ENCODE results near the gene PLD4.
"Not testable (repeated sequence)": the region's sequence is repeated elsewhere in the genome, so short reads cannot be mapped to it uniquely, and the experiment has no call there.

PLD4 gene

DNA sequence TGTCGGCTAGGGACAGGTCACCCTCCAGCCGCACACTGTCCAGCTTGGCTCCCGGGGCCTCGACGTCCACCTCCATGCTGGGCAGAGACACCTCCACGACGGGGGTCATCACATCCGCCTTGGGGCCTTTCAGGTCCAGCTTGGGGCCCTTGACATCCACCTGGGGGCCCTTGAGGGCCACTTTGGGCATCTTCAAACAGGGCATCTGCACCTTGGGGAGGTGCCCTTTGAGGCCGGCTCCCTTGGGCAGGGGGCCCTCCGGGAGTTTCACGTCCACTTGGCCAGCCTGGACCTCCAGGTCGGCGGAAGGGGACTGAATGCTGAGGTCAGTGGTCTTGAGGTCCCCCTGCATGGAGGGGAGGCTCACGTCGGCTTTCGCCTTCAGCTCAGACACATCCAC lies 17.9 kb downstream of the PLD4 start:
- DNase-seq: no peak

DNA sequence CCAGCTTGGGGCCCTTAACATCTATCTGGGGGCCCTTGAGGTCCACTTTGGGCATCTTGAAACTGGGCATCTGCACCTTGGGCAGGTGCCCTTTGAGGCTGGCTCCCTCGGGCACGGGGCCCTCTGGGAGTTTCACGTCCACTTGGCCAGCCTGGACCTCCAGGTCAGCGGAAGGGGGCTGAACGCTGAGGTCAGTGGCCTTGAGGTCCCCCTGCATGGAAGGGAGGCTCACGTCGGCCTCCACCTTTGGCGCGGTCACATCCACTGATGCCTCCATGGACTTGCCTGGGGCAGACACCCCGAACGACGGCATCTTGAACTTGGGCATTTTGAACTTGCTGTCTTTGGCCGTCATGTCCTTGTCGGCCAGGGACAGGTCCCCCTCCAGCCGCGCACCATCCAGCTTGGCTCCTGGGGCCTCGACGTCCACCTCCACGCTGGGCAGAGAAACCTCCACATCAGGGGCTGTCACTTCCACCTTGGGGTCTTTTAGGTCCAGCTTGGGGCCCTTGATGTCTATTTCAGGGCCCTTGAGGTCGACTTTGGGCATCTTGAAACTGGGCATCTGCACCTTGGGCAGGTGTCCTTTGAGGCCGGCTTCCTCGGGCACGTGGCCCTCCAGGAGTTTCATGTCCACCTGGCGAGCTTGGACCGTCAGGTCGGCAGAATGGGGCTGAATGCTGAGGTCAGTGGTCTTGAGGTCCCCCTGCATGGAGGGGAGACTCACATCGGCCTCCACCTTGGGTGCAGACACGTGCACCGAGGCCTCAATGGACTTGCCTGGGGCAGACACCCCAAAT lies 18.7 kb downstream of the PLD4 start:
- not testable (repeated sequence) for DNase-seq

DNA sequence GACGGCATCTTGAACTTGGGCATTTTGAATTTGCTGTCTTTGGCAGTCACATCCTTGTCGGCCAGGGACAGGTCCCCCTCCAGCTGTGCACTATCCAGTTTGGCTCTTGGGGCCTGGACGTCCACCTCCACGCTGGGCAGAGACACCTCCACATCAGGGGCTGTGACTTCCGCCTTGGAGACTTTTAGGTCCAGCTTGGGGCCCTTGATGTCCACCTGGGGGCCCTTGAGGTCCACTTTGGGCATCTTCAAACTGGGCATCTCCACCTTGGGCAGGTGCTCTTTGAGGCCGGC lies 19.3 kb downstream of the PLD4 start:
- DNase-seq: not testable (repeated sequence)

DNA sequence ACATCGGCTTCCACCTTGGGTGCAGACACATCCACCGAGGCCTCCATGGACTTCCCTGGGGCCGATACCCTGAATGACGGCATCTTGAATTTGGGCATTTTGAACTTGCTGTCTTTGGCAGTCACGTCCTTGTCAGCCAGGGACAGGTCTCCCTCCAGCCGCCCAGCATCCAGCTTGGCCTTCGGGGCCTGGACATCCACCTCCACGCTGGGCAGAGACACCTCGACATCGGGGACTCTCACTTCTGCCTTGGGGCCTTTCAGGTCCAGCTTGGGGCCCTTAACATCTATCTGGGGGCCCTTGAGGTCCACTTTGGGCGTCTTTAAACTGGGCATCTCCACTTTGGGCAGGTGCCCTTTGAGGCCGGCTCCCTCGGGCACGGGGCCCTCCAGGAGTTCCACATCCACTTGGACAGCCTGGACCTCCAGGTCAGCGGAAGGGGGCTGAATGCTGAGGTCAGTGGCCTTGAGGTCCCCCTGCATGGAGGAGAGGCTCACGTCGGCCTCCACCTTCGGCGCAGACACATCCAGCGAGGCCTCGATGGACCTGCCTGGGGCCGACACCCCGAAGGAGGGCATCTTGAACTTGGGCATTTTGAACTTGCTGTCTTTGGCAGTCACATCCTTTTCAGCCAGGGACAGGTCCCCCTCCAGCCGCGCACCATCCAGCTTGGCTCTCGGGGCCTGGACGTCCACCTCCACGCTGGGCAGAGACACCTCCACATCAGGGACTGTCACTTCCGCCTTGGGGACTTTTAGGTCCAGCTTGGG lies 19.9 kb downstream of the PLD4 start:
- DNase-seq: not testable (repeated sequence)

DNA sequence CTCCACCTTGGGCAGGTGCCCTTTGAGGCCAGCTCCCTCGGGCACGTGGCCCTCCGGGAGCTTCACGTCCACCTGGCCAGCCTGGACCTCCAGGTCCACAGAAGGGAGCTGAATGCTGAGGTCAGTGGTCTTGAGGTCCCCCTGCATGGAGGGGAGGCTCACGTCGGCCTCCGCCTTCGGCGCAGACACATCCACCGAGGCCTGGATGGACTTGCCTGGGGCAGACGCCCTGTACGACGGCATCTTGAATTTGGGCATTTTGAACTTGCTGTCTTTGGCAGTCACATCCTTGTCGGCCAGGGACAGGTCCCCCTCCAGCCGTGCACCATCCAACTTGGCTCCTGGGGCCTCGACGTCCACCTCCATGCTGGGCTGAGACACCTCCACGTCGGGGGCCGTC lies 20.6 kb downstream of the PLD4 start:
- DNase-seq: not testable (repeated sequence)

DNA sequence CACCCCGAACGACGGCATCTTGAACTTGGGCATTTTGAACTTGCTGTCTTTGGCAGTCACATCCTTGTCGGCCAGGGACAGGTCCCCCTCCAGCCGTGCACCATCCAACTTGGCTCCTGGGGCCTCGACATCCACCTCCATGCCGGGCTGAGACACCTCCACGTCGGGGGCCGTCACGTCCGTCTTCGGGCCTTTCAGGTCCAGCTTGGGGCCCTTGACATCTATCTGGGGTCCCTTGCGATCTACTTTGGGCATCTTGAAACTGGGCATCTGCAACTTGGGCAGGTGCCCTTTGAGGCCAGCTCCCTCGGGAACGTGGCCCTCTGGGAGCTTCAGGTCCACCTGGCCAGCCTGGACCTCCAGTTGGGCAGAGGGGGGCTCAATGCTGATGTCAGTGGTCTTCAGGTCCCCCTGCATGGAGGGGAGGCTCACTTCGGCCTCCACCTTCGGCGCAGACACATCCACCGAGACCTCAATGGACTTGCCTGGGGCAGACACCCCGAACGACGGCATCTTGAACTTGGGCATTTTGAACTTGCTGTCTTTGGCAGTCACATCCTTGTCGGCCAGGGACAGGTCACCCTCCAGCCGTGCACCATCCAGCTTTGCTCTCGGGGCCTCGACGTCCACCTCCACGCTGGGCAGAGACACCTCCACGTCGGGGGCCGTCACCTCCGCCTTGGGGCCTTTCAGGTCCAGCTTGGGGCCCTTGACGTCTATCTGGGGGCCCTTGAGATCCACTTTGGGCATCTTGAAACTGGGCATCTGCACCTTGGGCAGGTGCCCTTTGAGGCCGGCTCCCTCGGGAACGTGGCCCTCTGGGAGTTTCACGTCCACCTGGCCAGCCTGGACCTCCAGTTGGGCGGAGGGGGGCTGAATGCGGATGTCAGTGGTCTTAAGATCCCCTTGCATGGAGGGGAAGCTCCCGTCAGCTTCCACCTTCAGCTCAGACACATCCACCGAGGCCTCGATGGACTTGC lies 21.6 kb downstream of the PLD4 start:
- not testable (repeated sequence) for DNase-seq

DNA sequence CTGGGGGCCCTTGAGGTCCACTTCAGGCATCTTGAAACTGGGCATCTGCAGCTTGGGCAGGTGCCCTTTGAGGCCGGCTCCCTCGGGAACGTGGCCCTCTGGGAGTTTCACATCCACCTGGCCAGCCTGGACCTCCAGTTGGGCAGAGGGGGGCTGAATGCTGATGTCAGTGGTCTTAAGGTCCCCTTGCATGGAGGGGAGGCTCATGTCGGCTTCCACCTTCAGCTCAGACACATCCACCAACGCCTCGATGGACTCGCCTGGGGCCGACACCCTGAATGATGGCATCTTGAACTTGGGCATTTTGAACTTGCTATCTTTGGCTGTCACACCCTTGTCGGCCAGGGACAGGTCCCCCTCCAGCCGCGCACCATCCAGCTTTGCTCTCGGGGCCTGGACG lies 22.5 kb downstream of the PLD4 start:
- DNase-seq: not testable (repeated sequence)

DNA sequence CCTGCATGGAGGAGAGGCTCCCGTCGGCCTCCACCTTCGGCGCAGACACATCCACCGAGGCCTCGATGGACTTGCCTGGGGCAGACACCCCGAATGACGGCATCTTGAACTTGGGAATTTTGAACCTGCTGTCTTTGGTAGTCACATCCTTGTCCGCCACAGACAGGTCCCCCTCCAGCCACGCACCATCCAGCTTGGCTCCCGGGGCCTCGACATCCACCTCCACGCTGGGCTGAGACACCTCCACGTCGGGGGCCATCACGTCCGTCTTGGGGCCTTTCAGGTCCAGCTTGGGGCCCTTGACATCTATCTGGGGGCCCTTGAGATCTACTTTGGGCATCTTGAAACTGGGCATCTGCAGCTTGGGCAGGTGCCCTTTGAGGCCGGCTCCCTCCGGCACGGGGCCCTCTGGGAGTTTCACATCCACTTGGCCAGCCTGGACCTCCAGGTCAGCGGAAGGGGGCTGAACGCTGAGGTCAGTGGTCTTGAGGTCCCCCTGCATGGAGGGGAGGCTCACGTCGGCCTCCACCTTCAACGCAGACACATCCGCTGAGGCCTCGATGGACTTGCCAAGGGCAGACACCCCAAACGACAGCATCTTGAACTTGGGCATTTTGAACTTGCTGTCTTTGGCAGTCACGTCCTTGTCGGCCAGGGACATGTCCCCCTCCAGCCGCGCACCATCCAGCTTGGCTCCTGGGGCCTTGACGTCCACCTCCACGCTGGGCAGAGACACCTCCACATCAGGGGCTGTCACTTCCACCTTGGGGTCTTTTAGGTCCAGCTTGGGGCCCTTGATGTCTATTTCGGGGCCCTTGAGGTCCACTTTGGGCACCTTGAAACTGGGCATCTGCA lies 23.4 kb downstream of the PLD4 start:
- DNase-seq: not testable (repeated sequence)

DNA sequence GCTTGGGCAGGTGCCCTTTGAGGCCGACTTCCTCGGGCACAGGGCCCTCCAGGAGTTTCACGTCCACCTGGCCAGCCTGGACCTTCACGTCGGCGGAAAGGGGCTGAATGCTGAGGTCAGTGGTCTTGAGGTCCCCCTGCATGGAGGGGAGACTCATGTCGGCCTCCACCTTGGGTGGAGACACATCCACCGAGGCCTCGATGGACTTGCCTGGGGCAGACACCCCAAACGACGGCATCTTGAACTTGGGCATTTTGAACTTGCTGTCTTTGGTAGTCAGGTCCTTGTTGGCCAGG lies 24.0 kb downstream of the PLD4 start:
- DNase-seq: no peak

DNA sequence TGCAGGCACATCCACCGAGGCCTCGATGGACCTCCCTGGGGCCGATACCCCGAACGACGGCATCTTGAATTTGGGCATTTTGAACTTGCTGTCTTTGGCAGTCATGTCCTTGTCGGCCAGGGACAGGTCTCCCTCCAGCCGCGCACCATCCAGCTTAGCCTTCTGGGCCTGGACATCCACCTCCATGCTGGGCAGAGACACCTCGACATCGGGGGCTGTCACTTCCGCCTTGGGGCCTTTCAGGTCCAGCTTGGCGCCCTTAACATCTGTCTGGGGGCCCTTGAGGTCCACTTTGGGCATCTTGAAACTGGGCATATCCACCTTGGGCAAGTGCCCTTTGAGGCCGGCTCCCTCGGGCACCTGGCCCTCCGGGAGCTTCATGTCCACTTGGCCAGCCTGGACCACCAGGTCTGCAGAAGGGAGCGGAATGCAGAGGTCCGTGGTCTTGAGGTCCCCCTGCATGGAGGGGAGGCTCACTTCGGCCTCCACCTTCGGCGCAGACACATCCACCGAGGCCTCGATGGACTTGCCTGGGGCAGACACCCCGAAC lies 24.8 kb downstream of the PLD4 start:
- DNase-seq: not testable (repeated sequence)

DNA sequence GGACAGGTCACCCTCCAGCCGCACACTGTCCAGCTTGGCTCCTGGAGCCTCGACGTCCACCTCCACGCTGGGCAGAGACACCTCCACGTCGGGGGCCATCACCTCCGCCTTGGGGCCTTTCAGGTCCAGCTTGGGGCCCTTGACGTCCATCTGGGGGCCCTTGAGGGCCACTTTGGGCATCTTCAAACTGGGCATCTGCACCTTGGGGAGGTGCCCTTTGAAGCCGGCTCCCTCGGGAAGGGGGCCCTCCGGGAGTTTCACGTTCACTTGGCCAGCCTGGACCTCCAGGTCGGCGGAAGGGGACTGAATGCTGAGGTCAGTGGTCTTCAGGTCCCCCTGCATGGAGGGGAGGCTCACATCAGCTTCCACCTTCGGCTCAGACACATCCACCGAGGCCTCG lies 25.3 kb downstream of the PLD4 start:
- DNase-seq: no peak

DNA sequence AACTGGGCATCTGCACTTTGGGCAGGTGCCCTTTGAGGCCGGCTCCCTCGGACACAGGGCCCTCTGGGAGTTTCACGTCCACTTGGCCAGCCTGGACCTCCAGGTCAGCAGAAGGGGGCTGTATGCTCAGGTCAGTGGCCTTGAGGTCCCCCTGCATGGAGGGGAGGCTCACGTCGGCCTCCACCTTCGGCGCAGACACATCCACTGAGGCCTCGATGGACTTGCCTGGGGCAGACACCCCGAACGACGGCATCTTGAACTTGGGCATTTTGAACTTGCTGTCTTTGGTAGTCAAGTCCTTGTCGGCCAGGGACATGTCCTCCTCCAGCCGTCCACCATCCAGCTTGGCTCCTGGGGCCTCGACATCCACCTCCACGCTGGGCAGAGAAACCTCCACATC lies 26.0 kb downstream of the PLD4 start:
- DNase-seq: not testable (repeated sequence)

DNA sequence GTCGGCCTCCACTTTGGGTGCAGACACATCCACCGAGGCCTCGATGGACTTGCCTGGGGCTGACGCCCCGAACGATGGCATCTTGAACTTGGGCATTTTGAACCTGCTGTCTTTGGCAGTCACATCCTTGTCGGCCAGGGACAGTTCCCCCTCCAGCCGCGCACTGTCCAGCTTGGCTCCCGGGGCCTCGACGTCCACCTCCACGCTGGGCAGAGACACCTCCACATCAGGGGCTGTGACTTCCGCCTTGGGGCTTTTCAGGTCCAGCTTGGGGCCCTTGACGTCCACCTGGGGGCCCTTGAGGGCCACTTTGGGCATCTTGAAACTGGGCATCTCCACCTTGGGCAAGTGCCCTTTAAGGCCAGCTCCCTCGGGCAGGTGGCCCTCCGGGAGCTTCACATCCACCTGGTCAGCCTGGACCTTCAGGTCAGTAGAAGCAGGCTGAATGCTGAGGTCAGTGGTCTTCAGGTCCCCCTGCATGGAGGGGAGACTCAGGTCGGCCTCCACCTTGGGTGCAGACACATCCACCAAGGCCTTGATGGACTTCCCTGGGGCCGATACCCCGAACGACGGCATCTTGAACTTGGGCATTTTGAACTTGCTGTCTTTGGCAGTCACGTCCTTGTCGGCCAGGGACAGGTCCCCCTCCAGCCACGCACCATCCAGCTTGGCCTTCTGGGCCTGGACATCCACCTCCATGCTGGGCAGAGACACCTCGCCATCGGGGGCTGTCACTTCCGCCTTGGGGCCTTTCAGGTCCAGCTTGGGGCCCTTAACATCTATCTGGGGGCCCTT lies 27.4 kb downstream of the PLD4 start:
- DNase-seq: not testable (repeated sequence)

DNA sequence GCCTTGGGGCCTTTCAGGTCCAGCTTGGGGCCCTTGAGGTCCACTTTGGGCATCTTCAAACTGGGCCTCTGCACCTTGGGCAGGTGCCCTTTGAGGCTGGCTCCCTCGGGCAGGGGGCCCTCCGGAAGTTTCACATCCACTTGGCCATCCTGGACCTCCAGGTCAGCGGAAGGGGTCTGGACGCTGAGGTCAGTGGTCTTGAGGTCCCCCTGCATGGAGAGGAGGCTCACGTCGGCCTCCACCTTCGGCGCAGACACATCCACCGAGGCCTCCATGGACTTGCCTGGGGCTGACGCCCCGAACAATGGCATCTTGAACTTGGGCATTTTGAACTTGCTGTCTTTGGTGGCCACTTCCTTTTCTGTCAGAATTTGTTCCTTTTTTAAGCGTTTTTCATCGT lies 28.4 kb downstream of the PLD4 start:
- DNase-seq: no peak

DNA sequence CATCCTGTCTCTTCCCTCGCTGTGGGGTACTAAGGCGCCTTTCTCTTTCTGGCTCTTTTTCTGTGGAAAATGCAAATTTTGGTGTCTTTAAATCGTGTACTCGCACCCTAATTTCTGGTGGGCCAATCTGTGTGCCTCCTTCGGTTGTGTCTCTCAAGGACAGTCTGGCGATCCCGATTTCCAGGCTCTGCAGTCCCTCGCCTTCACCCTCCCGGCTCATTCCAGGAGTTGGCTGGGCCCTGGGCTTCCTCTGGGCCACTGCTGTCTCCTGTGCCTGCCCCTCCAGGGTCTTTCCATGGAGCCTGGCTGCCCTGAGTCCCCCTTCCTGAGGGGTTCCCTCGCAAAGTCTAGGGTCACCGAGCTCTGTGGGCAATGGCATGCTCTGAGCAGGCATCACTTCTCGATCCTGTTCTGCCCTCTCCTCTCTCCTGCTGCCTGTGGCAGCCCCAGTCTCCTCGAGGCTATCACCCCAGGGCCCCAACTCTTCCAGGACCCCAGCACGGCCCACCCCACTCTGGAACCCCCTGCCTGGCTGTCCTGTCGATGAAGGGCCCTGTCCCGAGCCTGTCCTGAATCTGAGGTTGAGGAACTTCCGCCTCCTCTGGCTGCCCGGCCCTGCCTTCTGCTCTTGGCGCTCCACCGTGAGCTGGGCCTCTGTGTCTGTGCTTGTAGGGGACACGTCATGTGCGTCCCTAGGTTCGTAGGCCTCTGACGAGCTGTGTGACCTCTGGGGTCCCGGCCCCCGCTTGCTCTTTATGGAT lies 29.4 kb downstream of the PLD4 start:
- DNase-seq: no peak

DNA sequence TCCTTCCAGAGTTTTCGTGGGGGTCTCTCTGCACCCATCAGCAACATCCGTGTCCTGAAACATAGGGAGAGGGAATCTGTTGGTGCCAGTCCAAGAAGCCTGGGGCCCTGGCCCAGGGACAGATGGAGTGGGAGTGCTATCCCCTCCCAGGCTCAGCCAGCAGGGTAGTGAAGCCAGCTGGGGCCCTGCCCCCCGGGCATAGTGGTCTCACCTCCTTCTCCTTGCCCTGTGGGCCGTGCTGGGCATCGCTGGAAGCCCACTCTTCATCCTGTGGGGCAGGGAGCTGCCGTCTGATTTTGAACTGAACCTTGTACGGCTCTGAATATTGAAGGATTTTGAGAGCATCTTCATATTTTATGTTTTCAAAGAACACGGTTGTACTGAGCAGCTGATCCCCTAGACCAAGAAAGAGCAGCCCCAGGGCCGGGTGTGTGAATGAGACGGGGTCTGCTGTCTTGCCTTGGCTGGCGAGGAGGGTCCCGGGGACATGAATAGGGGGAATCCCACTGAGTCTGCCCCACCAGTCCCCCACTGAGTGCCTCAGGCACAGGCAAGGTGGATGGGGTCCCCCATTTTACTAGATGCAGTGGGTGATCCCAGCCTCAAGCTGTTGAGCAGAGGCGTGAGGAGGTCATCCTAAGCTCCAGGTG lies 30.2 kb downstream of the PLD4 start:
- no peak for DNase-seq

DNA sequence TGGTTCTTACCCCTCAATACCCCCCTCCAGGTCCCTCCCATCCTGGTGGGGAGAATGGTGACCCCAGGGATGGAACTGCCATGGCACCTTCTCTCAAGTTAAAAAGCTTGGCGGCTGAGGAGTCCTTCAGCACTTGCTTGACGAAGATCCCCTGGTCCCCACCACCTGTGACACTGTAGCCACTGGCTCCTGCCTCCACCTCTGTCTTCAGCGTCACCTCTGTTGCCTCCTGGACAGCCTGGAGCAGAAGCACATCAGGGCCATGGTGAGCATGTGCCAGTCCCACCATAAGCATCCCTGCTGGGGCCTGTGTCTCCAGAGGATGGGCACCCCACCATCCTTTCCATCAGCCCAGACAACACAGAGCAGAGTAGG lies 30.7 kb downstream of the PLD4 start:
- DNase-seq: no peak

DNA sequence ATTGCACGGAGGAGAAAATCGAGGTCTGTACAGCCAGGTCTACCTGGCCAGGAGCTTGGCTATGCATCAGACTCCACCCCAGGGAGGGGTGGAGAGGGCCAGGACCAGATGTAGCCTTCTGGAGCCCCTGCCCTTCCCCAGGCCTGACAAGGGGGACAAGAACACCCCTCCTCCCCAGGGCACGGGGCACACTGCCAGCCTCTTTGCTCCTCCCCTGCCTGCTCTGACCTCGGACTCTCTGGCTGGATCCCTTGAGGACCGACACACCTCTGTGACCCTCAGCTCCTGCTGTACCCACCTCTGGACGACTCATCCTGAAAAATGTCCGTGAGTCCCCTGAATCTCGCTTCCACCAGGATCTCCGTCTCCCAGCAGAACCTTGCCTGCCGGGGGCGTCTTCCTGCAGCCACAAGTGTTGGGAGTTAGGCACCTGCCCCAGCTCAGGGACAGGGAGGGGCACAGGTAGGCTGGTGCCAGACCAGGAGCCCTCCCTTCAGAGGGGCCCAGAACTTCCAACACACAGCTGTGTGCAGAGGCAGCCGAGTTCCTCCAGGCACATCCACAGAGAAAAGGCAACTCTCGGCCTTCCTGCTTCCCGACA lies 31.7 kb downstream of the PLD4 start:
- DNase-seq: no peak

All from islet precursor cell (in vitro differentiated cells).